ENCODE data around the gene NEO1. TPM values are rescaled to one million over a fixed set of nuclear protein-coding genes. Genes with fewer than 3 reads are reported as not detected.

The NEO1 gene
- total RNA-seq, 1 experiment from 2014 or later, result 41.8 TPM

- H2AFZ ChIP-seq (ENCODE audit: low read length), result no peak overlapping the region
- H2AK5ac ChIP-seq (ENCODE audit: insufficient read length, low read length), result no peak overlapping the region
- no peak overlapping the region for H3T11ph ChIP-seq (ENCODE audit: low read length)
- no peak for DNase-seq
- no peak overlapping the region for H3K14ac ChIP-seq (ENCODE audit: insufficient read depth, low read length)
- H4K5ac ChIP-seq (ENCODE audit: insufficient read length, low read depth, low read length), result no peak overlapping the region
- no peak overlapping the region for H2BK5ac ChIP-seq (ENCODE audit: insufficient read length, low read length)
- H3K9me3 ChIP-seq (ENCODE audit: control insufficient read depth, low read depth, low read length), result no peaks in the 10 kb centered on the region
- H3K56ac ChIP-seq (ENCODE audit: insufficient read length, low read depth, low read length), result no peak overlapping the region
- no peak overlapping the region for H2BK15ac ChIP-seq (ENCODE audit: low read depth, low read length)
- H3K23me2 ChIP-seq (ENCODE audit: insufficient read length, low read depth, low read length, poor library complexity, severe bottlenecking), result no peaks in the 10 kb centered on the region
- no peaks in the 10 kb centered on the region for H3K79me1 ChIP-seq (ENCODE audit: insufficient read depth, low read depth, low read length, poor library complexity, severe bottlenecking)
- no peak overlapping the region for H3K4ac ChIP-seq (ENCODE audit: low read depth, low read length)
- H2BK12ac ChIP-seq (ENCODE audit: insufficient read length, low read depth, low read length), result no peak overlapping the region
- no peak overlapping the region for H3K9ac ChIP-seq (ENCODE audit: extremely low read depth, insufficient read length, low read length)
- no peak for TF ChIP-seq CTCF (conservative IDR thresholded peaks at IDR 0.05)
- no peak overlapping the region for H3K4me3 Mint-ChIP-seq
- H4K91ac ChIP-seq (ENCODE audit: insufficient read length, low read depth, low read length), result no peak overlapping the region
- WGBS (ENCODE audit: extremely low coverage, insufficient read length, low lambda C conversion rate), result no CpG with 5 or more reads among the region's 9 CpGs
- H3K79me2 ChIP-seq (ENCODE audit: insufficient read depth, low read length), result no peaks in the 10 kb centered on the region
- no peak overlapping the region for H4K8ac ChIP-seq (replicated peaks; ENCODE audit: insufficient read length, low read depth, low read length)
- no peak overlapping the region for H3K27ac ChIP-seq (ENCODE audit: insufficient read length, low read depth, low read length)
- H3K27me3 Mint-ChIP-seq (ENCODE audit: low read depth), result no peaks in the 10 kb centered on the region
- H3K4me2 ChIP-seq (ENCODE audit: insufficient read depth, insufficient read length, low read length), result no peak overlapping the region
- H3K23ac ChIP-seq (ENCODE audit: insufficient read length, low read depth, low read length), result no peak overlapping the region
- no peaks in the 10 kb centered on the region for H3K4me1 ChIP-seq (ENCODE audit: insufficient read depth, low read length)
- H3K27ac Mint-ChIP-seq, result no peak overlapping the region; a peak in 1 of 7 replicates
- H3K4me1 Mint-ChIP-seq, result peaks cover 8 to 10% of the 10 kb centered on the region in 2 experiments; a peak in 3 of 4 replicates
- H4K20me1 ChIP-seq (ENCODE audit: control insufficient read depth, insufficient read depth, insufficient read length), result peaks cover under 1% of the 10 kb centered on the region
- H3K27me3 ChIP-seq (ENCODE audit: insufficient read depth, low read length), result no peaks in the 10 kb centered on the region
- H2BK20ac ChIP-seq (ENCODE audit: low read depth, low read length, poor library complexity, severe bottlenecking), result no peak overlapping the region
- H2BK120ac ChIP-seq (ENCODE audit: low read depth, low read length, poor library complexity, severe bottlenecking), result no peak overlapping the region
- H3K36me3 Mint-ChIP-seq (ENCODE audit: insufficient read depth in 1 of 3, low read depth in 3 of 3), result peaks cover 2 to 7% (median 4%) of the 10 kb centered on the region in 3 experiments; a peak in 6 of 7 replicates
- no peak overlapping the region for H3K18ac ChIP-seq (ENCODE audit: insufficient read length, low read depth, low read length)
- H3K9me3 Mint-ChIP-seq, result no peaks in the 10 kb centered on the region
These were observed 282.8 kb downstream of the NEO1 start for GRCh38 chr15:73335026-73335425.

Measured in H9 (cell line).